Liver (tissue), 9 donors: ENCODE data around the gene CDK2AP2. TPM values are rescaled to one million over a fixed set of nuclear protein-coding genes. Genes with fewer than 3 reads are reported as not detected.

Experiments used
- DNase-seq: peaks from one replicate; pipeline ENCODE4 v3.0.0-alpha.2; 2017; ENCODE audit warnings: low spot score
- H3K27ac ChIP-seq, 2 donors: one replicate each; pipeline ENCODE4 v1.7.0; 2013; ENCODE audit warnings: inconsistent platforms in 2 of 2, low read length in 2 of 2, control low read depth in 1 of 2, low read depth in 1 of 2, mild to moderate bottlenecking in 1 of 2
- H3K27me3 ChIP-seq, 4 donors: one replicate each; pipeline versions ENCODE4 v1.6.1 to v1.7.0; 2013; ENCODE audit warnings: low read length in 3 of 4, inconsistent platforms in 1 of 4, mild to moderate bottlenecking in 1 of 4, moderate library complexity in 1 of 4; ENCODE audit not compliant: control insufficient read depth in 4 of 4, insufficient read depth in 4 of 4
- H3K36me3 ChIP-seq, 4 donors: one replicate each; pipeline versions ENCODE4 v1.6.1 to v1.7.0; 2013; ENCODE audit warnings: low read length in 3 of 4, mild to moderate bottlenecking in 3 of 4, low read depth in 1 of 4, moderate library complexity in 1 of 4; ENCODE audit not compliant: control insufficient read depth in 4 of 4, insufficient read depth in 3 of 4
- H3K4me1 ChIP-seq, 4 donors: one replicate each; pipeline versions ENCODE4 v1.6.1 to v1.7.0; 2013; ENCODE audit warnings: low read length in 3 of 4, mild to moderate bottlenecking in 3 of 4, moderate library complexity in 1 of 4; ENCODE audit not compliant: control insufficient read depth in 4 of 4, insufficient read depth in 4 of 4
- H3K4me3 ChIP-seq, 3 donors: one replicate each; pipeline versions ENCODE4 v1.6.1 to v1.7.0; 2013; ENCODE audit warnings: low read length in 3 of 3, control low read depth in 1 of 3, low read depth in 1 of 3, mild to moderate bottlenecking in 1 of 3
- H3K9ac ChIP-seq, 2 donors: one replicate each; pipeline ENCODE4 v1.7.0; 2013; ENCODE audit warnings: low read length in 2 of 2, mild to moderate bottlenecking in 2 of 2, moderate library complexity in 2 of 2, control low read depth in 1 of 2, low read depth in 1 of 2
- H3K9me3 ChIP-seq, 4 donors: one replicate each; pipeline versions ENCODE4 v1.6.1 to v1.7.0; 2013; ENCODE audit warnings: low read length in 3 of 4; ENCODE audit not compliant: control insufficient read depth in 4 of 4
- ATF3 ChIP-seq: IDR thresholded peaks from 2 replicates; pipeline ENCODE4 v1.6.1; 2016; ENCODE audit warnings: antibody characterized with exemption
- CTCF ChIP-seq: fragments of 150-350 bp; IDR thresholded peaks from 2 replicates; pipeline ENCODE4 v1.5.1; 2017; ENCODE audit warnings: improper control_type of control experiment, low read depth, low read length; ENCODE audit not compliant: missing input control
- FOXA1 ChIP-seq: IDR thresholded peaks from 2 replicates; pipeline ENCODE4 v1.6.1; 2016; ENCODE audit warnings: antibody characterized with exemption
- FOXA2 ChIP-seq: IDR thresholded peaks from 2 replicates; pipeline ENCODE4 v1.6.1; 2016; ENCODE audit warnings: antibody characterized with exemption
- GABPA ChIP-seq, 2 donors: IDR thresholded peaks in 1 of 2; conservative IDR thresholded peaks in 1 of 2; 2 replicates each; pipeline ENCODE4 v1.6.1; 2016; ENCODE audit warnings: antibody characterized with exemption in 2 of 2, mild to moderate bottlenecking in 1 of 2, moderate library complexity in 1 of 2
- HNF4G ChIP-seq: IDR thresholded peaks from 2 replicates; pipeline ENCODE4 v1.6.1; 2016; ENCODE audit warnings: antibody characterized with exemption
- JUND ChIP-seq, 2 donors: IDR thresholded peaks; 2 replicates each; pipeline ENCODE4 v1.6.1; 2016; ENCODE audit warnings: antibody characterized with exemption in 2 of 2
- NR2F2 ChIP-seq: IDR thresholded peaks from 2 replicates; pipeline ENCODE4 v1.6.1; 2016; ENCODE audit warnings: antibody characterized with exemption
- RAD21 ChIP-seq, 2 donors: IDR thresholded peaks; 2 replicates each; pipeline ENCODE4 v1.6.1; 2016; ENCODE audit warnings: antibody characterized with exemption in 2 of 2, mild to moderate bottlenecking in 2 of 2
- REST ChIP-seq: IDR thresholded peaks from 2 replicates; pipeline ENCODE4 v1.6.1; 2016; ENCODE audit warnings: antibody characterized with exemption, mild to moderate bottlenecking
- RXRA ChIP-seq, 2 donors: IDR thresholded peaks; 2 replicates each; pipeline ENCODE4 v1.6.1; 2017 to 2018; ENCODE audit warnings: antibody characterized with exemption in 2 of 2, mild to moderate bottlenecking in 1 of 2
- SP1 ChIP-seq: IDR thresholded peaks from 2 replicates; pipeline ENCODE4 v1.6.1; 2018; ENCODE audit warnings: antibody characterized with exemption, mild to moderate bottlenecking
- YY1 ChIP-seq: IDR thresholded peaks from 2 replicates; pipeline ENCODE4 v1.6.1; 2016; ENCODE audit warnings: antibody characterized with exemption, mild to moderate bottlenecking
- ZBTB33 ChIP-seq: IDR thresholded peaks from 2 replicates; pipeline ENCODE4 v1.6.1; 2016; ENCODE audit warnings: antibody characterized with exemption
- WGBS: extraction: QIAGEN DNeasy Blood & Tissue Kit; methylation state at CpG from one replicate; pipeline ENCODE4 v1.1.7; 2013; 5-methylcytosine and 5-hydroxymethylcytosine counted together
- polyA plus RNA-seq, 2 donors: library from polyadenylated mRNA; stranded (reverse) in 1 of 2; unstranded in 1 of 2; fragments of 200-250 nt in 1 of 2; fragments of >200 nt in 1 of 2; fragmentation: Nextera tagmentation in 1 of 2; extraction: Ambion mirVana in 1 of 2; gene quantifications; one replicate each; pipeline versions ENCODE4 v1.2.1 to v1.2.3, GENCODE V29; 2013 to 2015
- total RNA-seq, 2 donors: library from RNA; depleted of rRNA; stranded (reverse); fragments of >200 nt; gene quantifications; one replicate each; pipeline ENCODE4 v1.2.3, GENCODE V29; 2014
- donor health status: healthy.
- donor health status: healthy.
- donor health status: healthy.
- donor health status: healthy.
- donor health status: healthy.

CDK2AP2 gene
- total and polyA plus RNA-seq, 4 donors = 14.1 to 126 (median 56.6) TPM

GRCh38 chr11:67508486-67509121 is 642 bp upstream of the CDK2AP2 start:
- Histone ChIP-seq H3K4me3 (peak overlapping the region; percentile 41 to 80 (median 43)), H3K4me1 (peaks cover 8 to 43% (median 26%) of the 10 kb centered on the region in 4 donors), H3K27me3 (no peaks in the 10 kb centered on the region), H3K36me3 (no peaks in the 10 kb centered on the region), H3K27ac (peak overlapping the region; percentile 96 to 100), H3K9me3 (no peaks in the 10 kb centered on the region), H3K9ac (peak overlapping the region; percentile 26 to 92)
- peak; percentile 97 for DNase-seq
- TF ChIP-seq SP1 = peak; percentile 37
- TF ChIP-seq ATF3 = peak; percentile 28
- no peak for TF ChIP-seq ZBTB33
- peak in 1 of 2 donors; percentile 34 for TF ChIP-seq RXRA (IDR thresholded peaks at IDR 0.05)
- no peak for TF ChIP-seq NR2F2
- TF ChIP-seq YY1 = peak; percentile 23
- peak; percentile 3 for TF ChIP-seq FOXA1
- WGBS = 1% methylated on average over 57 of the region's 57 CpGs

- no peak for DNase-seq
- Histone ChIP-seq H3K27me3 (no peaks in the 10 kb centered on the region), H3K9me3 (no peaks in the 10 kb centered on the region), H3K9ac (peak overlapping the region; percentile 57 to 72), H3K27ac (peak overlapping the region; percentile 96 to 100), H3K4me3 (peak overlapping the region; percentile 78 to 95 (median 84)), H3K4me1 (peaks cover 8 to 44% (median 26%) of the 10 kb centered on the region in 4 donors), H3K36me3 (no peaks in the 10 kb centered on the region)
- WGBS = 12% methylated on average over 33 of the region's 33 CpGs
- TF ChIP-seq RAD21 (IDR thresholded peaks at IDR 0.05) (peak in 1 of 2 donors; percentile 30), HNF4G (peak; percentile 37), FOXA1 (no peak)
These were observed 609 bp downstream of the CDK2AP2 start for GRCh38 chr11:67507242-67507863.

GRCh38 chr11:67506426-67507051 is 1.4 kb downstream of the CDK2AP2 start:
- no peaks in the 10 kb centered on the region for H3K27me3 ChIP-seq
- DNase-seq = no peak
- peak overlapping the region in 1 of 2 donors; percentile 66 for H3K9ac ChIP-seq
- peaks cover 8 to 44% (median 26%) of the 10 kb centered on the region in 4 donors for H3K4me1 ChIP-seq
- TF ChIP-seq ATF3 (no peak), NR2F2 (no peak), FOXA1 (no peak), CTCF (no peak), RAD21 (IDR thresholded peaks at IDR 0.05) (no peak), ZBTB33 (no peak), GABPA (IDR thresholded peaks at IDR 0.05 in 1 of 2, conservative IDR thresholded peaks at IDR 0.05 in 1 of 2) (no peak), FOXA2 (no peak), REST (no peak), JUND (IDR thresholded peaks at IDR 0.05) (no peak), RXRA (IDR thresholded peaks at IDR 0.05) (no peak), YY1 (no peak)
- peak overlapping the region in 2 of 3 donors; percentile 78 to 95 for H3K4me3 ChIP-seq
- no peaks in the 10 kb centered on the region for H3K9me3 ChIP-seq
- WGBS = 55% methylated on average over 16 of the region's 16 CpGs
- peak overlapping the region; percentile 96 to 100 for H3K27ac ChIP-seq
- H3K36me3 ChIP-seq = peaks cover 0 to 2% (median 0%) of the 10 kb centered on the region in 4 donors
